Measurements from ENCODE around the gene KIAA1671. TPM values are rescaled to one million over a fixed set of nuclear protein-coding genes. Genes with fewer than 3 reads are reported as not detected.

The KIAA1671 gene
- total RNA-seq, 2 donors from 2014 or later: 16.8 to 21.7 TPM

DNA sequence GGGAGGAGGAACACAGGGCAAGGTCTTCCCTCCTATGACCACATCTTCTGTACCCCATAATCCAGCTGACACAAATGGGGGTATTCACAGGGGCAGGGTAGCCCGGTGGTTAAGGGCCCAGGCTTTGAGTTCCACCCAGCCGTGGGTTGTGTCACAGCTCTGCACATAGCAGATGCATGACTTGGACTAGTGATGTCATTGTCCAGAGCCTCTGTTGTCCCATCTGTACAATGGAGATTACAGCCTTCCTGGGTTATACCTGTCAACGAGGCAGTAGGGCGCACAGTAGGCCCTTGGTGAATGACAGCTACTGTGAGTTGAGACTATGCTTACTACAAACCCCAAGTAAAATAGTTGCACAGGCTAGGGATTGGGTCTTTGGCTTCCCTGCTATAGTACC is 147.9 kb downstream of the KIAA1671 start:
- Histone ChIP-seq H3K36me3 (no peaks in the 10 kb centered on the region), H3K27ac (no peak overlapping the region), H3K4me3 (no peak overlapping the region), H3K9me3 (no peaks in the 10 kb centered on the region), H3K27me3 (no peaks in the 10 kb centered on the region), H3K4me1 (no peaks in the 10 kb centered on the region)
- TF ChIP-seq, protein P1, sequence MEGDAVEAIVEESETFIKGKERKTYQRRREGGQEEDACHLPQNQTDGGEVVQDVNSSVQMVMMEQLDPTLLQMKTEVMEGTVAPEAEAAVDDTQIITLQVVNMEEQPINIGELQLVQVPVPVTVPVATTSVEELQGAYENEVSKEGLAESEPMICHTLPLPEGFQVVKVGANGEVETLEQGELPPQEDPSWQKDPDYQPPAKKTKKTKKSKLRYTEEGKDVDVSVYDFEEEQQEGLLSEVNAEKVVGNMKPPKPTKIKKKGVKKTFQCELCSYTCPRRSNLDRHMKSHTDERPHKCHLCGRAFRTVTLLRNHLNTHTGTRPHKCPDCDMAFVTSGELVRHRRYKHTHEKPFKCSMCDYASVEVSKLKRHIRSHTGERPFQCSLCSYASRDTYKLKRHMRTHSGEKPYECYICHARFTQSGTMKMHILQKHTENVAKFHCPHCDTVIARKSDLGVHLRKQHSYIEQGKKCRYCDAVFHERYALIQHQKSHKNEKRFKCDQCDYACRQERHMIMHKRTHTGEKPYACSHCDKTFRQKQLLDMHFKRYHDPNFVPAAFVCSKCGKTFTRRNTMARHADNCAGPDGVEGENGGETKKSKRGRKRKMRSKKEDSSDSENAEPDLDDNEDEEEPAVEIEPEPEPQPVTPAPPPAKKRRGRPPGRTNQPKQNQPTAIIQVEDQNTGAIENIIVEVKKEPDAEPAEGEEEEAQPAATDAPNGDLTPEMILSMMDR (IDR thresholded peaks at IDR 0.05): no peak
- no peak for DNase-seq (ENCODE audit: low spot score)

DNA sequence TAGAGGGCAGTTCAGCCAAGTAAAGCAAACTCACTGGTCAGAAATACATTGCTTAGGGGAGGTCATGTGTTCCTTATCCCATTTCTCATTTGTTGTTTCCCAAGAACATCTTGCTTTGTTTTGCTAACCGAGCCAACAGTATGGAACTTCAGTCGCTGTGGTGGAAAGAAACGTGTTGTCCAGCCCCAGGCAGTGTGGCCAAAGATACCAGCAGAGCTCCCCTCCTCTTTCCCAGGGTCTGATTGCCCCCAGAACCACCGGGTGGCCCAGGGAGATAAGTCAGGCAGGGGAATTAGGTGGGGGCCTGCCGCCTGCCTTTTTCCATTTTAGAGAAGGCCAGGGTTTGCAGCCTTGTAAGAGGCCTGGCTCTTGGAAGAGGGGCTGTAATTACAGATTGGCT is 148.4 kb downstream of the KIAA1671 start:
- no peak for DNase-seq (ENCODE audit: low spot score)
- Histone ChIP-seq H3K4me3 (no peak overlapping the region), H3K36me3 (no peaks in the 10 kb centered on the region), H3K4me1 (no peaks in the 10 kb centered on the region), H3K27ac (no peak overlapping the region), H3K9me3 (no peaks in the 10 kb centered on the region), H3K27me3 (no peaks in the 10 kb centered on the region)
- TF ChIP-seq, protein P1 (IDR thresholded peaks at IDR 0.05): no peak

DNA sequence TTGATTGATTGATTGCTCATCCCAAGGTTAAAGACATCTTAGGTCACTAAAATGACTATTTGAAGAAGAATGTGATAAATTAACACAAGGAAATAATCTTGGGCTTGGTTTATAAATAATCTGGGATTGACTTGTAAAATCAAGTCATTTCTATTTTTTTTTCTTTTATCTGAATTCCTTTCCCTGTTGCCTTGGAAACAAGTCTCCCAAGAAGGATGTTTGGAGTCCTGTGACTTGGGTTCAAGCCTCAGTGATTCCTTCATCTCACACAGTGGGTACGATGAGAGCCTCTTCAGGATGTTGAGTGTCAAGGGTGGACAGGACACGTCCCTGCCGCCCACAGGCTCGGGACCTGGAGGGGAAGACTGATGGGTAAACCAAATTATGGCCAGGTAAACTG is 149.0 kb downstream of the KIAA1671 start:
- Histone ChIP-seq H3K9me3 (no peaks in the 10 kb centered on the region), H3K27me3 (no peaks in the 10 kb centered on the region), H3K4me3 (no peak overlapping the region), H3K4me1 (no peaks in the 10 kb centered on the region), H3K27ac (no peak overlapping the region), H3K36me3 (no peaks in the 10 kb centered on the region)
- no peak for DNase-seq (ENCODE audit: low spot score)
- TF ChIP-seq, protein P1 (IDR thresholded peaks at IDR 0.05): no peak

DNA sequence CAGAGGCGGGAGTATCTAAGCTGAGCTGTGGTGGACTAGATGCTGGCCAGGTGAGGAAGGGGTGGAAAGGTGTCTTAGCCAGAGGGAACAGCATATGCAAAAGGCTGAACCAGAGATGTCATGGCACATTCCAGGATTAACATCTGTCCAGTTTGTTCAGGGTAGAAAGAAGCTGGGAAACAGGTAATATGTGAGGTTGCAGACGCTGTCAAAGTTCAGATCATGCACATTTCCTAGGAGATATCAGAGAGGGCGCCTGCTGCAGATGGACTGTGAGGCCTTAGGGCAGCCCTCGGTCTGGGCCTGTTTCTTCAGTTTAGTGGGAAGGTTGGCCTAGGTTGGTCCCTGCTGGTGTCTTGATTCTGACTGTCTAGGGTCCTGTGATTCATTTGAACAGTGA is 149.5 kb downstream of the KIAA1671 start:
- no peaks in the 10 kb centered on the region for H3K4me1 ChIP-seq
- no peak overlapping the region for H3K27ac ChIP-seq
- no peak overlapping the region for H3K4me3 ChIP-seq
- no peaks in the 10 kb centered on the region for H3K36me3 ChIP-seq
- H3K9me3 ChIP-seq: no peaks in the 10 kb centered on the region
- no peak for DNase-seq (ENCODE audit: low spot score)
- H3K27me3 ChIP-seq: no peaks in the 10 kb centered on the region
- TF ChIP-seq, protein P1 (IDR thresholded peaks at IDR 0.05): no peak

DNA sequence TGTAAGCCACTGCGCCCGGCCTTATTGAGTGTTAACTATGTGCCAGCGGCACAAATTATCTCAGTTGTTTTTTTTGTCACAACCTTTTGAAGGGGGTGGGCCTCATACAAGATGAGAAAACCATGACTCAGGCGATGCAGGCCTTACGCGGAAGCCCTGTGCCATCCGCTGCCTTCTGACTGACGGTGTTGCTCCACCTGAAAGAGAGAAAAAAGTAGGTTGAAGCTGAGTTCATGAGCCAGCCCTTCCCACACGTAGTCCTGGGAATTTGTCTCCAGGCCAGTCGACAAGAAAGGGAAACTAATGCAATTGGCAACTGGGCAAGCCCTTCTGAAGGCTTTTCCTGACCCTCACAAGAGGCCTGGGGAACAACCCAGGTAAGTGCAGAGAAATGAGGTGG is 150.2 kb downstream of the KIAA1671 start:
- no peaks in the 10 kb centered on the region for H3K36me3 ChIP-seq
- no peak overlapping the region for H3K27ac ChIP-seq
- H3K27me3 ChIP-seq: no peaks in the 10 kb centered on the region
- H3K4me1 ChIP-seq: no peaks in the 10 kb centered on the region
- TF ChIP-seq, protein P1 (IDR thresholded peaks at IDR 0.05): no peak
- DNase-seq (ENCODE audit: low spot score): no peak
- H3K4me3 ChIP-seq: no peak overlapping the region
- H3K9me3 ChIP-seq: no peaks in the 10 kb centered on the region

DNA sequence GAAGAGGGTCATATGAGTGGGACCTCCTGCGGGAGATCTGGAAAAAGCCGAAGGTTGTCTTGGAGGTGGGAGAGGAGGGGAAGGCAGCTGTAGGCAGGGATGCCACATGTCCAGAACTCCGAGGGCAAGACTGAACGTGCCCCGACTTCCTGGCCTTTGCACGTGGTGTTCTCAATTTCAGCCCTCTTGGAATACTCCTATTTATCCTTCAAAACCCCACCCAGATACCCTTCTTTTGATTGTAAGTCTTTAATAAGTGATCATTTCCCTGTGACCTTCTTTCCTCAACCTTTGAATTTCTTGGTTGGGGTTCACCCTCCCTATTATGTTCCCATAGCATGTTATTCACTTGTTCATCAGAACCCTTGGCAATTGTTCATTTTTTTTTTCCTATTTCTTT is 151.9 kb downstream of the KIAA1671 start:
- Histone ChIP-seq H3K36me3 (no peaks in the 10 kb centered on the region), H3K4me3 (no peak overlapping the region), H3K4me1 (no peaks in the 10 kb centered on the region), H3K9me3 (peaks cover 0 to 5% of the 10 kb centered on the region in 2 donors), H3K27me3 (no peaks in the 10 kb centered on the region), H3K27ac (no peak overlapping the region)
- TF ChIP-seq, protein P1 (IDR thresholded peaks at IDR 0.05): no peak
- no peak for DNase-seq (ENCODE audit: low spot score)
